SK-MEL-5 (cell line): ENCODE results near the gene SLCO2B1. TPM values are rescaled to one million over a fixed set of nuclear protein-coding genes. Genes with fewer than 3 reads are reported as not detected.

Experiments used
- DNase-seq: peaks from one replicate; pipeline ENCODE4 v3.0.0-alpha.2; 2016; ENCODE audit warnings: low read depth, low spot score
- in situ Hi-C: cut with HindIII; loops from 2 replicates; pipeline ENCODE4 v1.10.0; 2016; ENCODE audit warnings: low sequenced_read_pairs, high pct_unique_total_duplicates, low pct_unique_long_range_greater_than_20kb
- total RNA-seq: library from RNA; depleted of rRNA; stranded (reverse); fragments of >200 nt; shearing (Covaris generic); gene quantifications from 2 replicates; pipeline ENCODE4 v1.2.3, GENCODE V29; 2014

SLCO2B1 gene
- total RNA-seq, 1 experiment from 2014 or later: 0.13 TPM

DNA sequence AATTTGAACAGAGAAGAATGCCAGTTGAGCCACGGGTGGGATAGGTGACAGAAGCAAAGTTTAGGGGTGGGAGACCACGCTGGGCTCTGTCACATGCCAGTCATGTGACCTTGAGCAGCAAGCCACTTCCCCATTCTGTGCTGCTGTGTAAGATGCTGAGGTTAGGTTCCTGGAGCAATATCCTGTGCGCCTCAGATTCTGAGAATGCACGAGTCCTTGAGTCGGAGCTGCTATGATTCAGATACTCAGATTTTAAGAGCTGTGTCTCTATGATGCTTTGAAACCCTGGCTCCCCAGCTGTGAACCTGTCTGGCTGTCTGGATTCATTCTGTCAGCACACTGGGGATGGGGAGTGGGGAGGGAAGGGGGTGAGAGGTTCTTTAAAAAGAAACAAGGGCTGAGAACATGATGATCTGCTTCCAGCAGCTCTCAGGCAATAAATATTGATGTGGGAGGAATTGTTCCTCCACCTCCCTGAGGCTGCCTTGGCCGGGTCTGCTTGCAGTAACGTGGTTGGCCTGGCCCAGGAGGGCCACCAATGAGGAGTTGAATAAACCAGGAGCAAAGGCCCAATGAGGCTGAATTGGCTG, 24.0 kb downstream of the SLCO2B1 start:
- in situ Hi-C loops: no loop called here
- DNase-seq: peak; percentile 18

DNA sequence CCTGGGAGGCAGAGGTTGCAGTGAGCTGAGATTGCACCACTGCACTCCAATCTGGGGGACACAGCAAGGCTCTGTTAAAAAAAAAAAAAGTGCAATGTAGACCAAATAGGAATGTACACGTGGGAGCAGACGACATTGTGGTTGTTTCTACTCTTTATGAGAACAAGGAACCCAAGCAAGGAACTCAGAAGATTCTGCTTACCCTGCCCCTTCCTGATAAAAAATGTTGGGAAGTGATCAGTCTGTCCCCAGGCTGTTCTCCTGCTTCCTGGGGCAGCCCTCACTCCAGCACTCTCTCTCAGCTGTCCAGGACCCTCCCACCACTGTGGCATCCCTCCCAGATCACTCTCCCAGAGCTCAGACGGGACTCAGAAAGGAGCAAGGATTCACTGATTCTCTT, 31.8 kb downstream of the SLCO2B1 start:
- in situ Hi-C loops: no loop called here
- peak; percentile 46 for DNase-seq

DNA sequence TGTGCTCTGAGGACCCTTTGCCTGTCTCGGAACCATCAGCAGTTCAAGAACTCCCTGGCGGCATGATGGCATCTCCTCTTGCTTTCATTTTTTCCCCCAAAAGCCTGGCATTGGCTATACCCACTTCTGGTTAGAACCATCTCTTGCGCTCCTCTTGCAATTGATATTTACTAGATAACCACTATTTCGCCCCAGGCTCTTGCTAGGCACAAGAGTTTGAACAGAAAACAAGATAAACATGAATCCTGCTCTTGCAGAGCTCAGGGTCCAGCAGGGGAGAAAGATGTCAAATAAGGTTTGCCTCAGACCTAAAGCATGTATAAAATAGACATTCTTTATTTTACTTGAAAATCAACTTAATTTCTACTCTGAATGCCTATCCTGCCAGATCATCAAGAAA, 33.1 kb downstream of the SLCO2B1 start:
- no peak for DNase-seq
- in situ Hi-C loops: no loop called here

DNA sequence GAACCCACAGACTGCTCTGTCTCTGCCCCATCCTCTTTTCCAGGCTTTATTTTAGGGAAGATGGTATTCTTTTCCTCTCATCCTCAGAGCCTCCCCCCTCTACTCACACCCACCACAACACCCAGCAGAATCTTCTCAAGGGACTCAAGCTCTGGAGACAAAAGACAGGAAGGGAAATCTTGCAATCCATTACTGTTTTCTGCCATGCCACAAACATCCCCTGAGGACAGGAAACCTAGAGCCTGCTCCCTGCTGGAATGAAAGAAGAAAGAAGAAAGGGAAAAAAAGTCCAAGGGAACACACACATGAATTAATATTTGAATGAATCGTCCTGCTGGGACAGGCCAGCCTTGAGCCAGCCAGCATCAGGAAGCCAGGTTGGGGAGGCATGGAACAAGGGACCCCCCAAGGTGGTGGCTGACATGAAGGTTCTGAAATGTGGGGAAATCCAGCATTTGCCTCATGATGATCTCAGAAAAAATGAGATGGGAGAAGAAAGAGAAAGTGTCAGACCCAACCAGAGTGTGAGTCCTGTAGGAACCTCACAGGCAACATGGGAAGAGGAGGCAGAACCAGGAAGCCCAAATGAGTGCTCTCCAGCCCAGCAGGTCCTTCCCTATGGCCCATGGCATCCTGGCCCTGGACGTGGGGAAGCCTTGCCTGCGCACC, 34.0 kb downstream of the SLCO2B1 start:
- in situ Hi-C loops: no loop called here
- DNase-seq: peak; percentile 77

DNA sequence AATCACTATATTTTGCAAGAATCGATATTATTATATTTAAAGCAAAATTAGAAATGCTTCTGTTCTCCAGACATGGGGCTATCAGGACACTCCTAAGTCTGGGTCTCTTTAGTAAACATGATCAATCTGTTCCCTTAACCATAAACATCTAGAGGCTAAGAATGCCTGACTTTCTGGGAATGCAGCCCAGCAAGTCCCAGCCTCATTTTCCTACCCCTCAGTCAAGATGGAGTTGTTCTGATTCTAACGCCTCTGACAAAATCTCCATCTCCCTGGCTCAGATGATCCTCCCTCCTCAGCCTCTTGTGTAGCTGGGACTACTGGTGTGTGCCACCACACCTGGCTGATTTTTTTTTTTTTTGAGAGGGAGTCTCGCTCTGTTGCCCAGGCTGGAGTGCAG, 35.0 kb downstream of the SLCO2B1 start:
- in situ Hi-C loops: no loop called here
- DNase-seq: no peak

DNA sequence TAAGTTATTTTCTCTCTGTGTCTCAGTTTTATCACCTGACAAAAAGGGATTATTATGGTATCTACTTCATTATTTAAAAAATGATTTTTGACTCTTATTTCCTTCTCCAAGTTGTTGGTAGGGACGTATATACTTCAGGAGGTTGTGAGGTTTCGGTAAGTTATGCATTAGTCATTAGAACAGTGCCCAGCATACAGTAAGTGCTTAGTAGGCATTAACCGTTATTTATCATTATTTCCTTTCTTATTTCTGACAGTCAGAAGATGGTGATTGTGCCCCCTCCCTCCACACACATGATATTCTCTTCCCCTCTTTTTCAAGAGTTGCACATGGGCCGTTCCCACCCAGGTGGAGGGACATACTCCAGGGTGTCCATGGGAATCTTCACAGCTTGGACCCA, 36.1 kb downstream of the SLCO2B1 start:
- in situ Hi-C loops: no loop called here
- no peak for DNase-seq

DNA sequence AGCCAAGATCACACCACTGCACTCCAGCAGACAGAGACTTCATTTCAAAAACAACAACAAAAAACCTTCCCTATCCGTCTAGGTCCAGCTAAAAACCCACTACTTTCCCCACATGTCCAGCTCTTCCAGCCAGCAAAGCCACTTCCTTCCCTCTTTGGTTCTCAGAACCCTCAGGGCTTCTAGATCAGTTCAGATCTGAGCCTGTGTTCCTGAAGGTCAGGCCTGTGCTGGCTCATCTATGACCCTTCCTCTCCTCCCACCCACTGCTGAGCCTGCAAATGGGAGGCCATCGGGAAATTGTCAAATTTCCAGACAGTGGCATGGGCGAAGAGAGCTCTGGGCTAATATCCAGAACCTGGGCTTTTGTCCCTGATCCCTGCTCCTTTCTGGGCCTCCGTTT, 37.8 kb downstream of the SLCO2B1 start:
- in situ Hi-C loops: no loop called here
- DNase-seq: no peak

DNA sequence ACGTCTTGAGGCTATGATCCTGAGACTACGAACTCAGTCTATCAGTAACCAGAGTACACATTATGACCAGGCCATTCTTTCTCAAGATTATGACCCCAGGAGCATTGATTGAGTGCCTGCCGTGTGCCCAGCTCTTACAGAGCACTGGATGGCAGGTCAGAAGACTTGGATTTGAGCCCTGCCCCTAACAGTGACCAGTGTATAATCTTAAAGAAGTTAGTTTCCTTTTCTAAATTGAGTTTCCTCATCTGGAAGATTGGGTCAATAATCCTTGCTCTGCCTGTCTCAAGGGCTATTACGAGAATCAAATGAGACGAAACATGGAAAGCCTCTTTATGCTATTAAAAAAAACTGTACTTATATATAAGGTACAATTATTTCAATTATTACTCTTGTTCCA, 38.2 kb downstream of the SLCO2B1 start:
- in situ Hi-C loops: no loop called here
- no peak for DNase-seq

DNA sequence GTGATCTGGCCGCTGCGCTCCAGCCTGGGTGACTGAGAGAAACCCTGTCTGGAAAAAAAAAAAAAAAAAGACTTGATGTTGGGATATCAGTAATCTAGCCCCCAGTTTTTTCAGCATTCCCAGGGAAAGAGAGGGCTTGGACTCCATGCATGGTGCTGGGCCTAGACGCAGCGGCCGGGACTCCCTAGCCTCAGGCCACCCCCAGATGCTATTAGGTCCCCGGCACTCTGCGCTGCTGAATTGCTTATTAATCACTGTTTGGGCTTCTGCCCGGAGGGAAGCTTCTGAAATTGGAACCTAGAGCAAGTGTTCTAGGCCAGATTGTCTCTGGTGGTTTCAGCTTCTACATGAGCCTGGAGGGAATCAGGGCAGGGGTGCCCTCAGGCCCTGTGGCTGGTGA, 39.0 kb downstream of the SLCO2B1 start:
- in situ Hi-C loops: no loop called here
- no peak for DNase-seq

DNA sequence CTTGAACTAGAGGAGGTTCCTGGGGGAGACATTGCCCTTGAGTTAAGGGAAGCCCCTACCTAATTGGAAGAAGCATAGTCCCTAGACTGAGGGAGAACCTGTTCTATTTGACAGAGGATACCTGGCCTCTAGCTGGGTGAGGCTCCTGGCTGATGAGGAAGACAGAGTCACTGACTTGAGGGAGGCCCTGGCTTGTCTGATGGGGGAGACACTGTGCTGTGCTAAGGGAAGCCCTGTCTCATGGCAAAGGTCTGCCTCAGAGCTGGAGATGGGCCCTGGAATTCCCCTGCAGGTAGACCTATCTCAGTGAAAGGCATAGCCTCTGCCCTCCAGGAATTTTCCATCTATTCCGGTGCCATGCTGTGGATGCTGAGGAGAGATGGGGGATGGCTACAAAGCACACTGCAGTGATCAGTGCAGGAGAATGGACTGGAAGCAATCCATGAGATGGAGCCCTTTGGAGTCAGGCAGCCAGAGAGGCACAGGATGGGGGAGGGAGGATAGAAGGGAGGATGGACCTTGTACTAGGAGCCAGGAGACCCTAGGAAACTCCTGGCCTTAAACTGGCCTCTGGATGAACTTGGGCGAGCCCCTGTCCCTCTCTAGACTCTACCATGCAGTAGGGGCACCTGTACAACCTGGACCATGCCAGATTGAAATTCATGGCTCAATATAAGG, 39.9 kb downstream of the SLCO2B1 start:
- DNase-seq: no peak
- in situ Hi-C loops: no loop called here

DNA sequence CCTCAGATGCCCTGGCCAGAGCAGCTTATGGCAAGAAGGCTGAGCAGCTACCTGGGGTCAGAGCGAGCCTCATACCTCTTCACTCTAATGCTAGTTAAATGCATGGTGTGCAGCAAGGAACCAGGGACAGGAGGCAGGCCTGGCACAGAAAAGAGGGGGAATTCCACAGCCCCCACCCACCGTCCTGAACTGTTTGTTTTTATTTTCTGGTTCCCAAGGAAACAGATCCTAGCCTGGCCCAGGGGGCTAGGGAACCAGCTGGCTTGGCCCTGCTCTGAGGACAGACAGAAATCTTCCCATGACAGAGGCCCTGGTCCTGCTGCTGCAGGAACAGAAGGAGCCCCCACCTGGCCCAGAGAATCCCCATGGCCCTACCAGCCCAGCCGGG, 40.4 kb downstream of the SLCO2B1 start:
- DNase-seq: no peak
- in situ Hi-C loops: no loop called here

DNA sequence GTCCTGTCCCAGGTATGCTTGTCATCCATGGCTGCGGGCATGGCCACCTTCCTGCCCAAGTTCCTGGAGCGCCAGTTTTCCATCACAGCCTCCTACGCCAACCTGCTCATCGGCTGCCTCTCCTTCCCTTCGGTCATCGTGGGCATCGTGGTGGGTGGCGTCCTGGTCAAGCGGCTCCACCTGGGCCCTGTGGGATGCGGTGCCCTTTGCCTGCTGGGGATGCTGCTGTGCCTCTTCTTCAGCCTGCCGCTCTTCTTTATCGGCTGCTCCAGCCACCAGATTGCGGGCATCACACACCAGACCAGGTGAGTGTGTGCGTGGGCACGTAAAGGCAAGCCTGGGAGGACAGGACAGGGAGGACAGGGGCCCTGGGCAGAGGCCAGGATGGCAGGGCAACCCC, 42.4 kb downstream of the SLCO2B1 start:
- no peak for DNase-seq
- in situ Hi-C loops: no loop called here

DNA sequence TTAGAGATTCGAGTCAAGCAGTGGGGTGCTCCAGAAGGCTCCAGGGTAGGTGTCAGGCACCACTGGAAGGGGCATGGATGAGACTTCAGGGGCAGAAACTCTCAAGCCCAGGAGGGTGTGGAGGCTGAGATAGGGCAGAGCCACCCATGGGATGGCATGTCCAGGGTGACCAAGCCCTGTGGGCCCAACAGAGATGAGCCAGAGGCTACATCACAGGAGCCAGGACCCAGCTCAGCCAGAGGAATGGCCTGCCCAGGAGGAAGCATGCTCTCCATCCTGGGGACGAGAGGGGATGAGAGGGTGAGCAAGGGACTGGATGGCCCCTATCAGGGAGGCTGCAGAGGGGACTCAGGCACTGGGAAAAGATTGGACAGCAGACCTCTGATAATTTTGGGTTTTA, 42.8 kb downstream of the SLCO2B1 start:
- in situ Hi-C loops: no loop called here
- no peak for DNase-seq

DNA sequence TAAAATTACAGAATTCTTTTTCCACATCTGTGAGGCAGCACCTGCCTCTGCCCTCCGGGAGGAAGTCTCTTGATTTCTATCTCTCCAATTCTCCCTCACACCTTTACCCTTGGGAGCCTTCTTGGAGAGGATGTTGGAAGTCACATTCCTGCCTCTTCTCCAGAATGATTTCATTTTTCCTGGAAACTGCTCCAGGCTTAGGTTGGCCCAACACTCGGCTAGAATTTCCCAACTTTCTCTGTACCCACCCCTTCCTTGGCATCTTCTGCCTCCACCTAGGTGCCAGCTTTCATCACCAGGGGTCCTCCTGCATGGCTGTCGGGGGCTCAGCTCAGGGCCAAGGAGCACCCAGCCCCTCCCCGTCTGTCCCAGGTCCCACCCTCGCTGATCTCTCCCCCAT, 43.2 kb downstream of the SLCO2B1 start:
- in situ Hi-C loops: no loop called here
- no peak for DNase-seq

DNA sequence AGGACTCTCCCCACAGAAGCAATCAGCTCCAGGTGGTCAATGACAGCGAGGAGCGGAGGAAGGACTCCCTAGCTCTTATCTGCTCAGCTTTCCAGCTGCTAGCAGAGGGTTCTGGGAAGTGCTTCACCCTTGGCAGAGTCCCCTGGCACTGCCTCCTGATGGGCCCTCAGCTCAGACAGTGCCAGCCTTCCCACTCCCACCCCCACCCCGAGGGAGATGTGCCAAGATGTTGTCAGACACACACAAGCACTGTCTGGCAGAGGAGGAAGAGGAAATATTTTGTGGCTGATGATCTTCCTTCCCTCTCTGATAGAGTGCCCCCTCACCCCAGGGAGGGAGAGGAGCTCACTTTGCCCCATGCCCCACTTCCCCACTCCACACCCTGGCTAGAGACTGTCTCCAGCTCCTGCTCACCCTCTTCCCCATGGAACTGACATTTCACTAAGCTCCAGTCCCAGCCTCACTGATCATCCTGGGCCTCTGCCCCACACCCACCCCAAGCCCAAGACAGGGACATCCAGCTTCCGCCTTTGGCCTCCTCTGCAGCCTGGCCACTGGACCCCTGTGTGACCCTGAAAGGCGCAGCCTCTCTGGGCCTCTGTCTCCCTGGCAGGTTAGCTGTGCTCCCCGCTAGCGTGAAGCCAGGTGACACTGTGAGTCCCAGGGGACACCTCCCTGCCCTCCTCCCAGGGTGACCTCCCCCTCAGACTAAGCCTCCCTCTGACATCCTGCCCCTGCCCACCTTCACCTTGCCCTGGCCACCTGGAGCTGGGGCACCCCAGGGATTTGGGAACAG, 44.5 kb downstream of the SLCO2B1 start:
- no peak for DNase-seq
- in situ Hi-C loops: no loop called here

DNA sequence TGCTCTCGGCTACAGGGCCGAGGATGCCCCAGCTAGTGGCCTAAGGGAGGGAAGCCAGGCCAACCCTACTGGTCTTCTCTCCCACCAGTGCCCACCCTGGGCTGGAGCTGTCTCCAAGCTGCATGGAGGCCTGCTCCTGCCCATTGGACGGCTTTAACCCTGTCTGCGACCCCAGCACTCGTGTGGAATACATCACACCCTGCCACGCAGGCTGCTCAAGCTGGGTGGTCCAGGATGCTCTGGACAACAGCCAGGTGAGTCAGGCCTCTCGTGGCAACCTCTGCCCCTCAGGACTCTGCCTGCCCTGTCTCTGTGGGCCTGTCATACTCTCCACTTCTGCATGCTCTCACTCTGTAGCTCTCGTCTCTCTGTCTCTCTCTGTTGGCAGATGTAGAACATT, 45.5 kb downstream of the SLCO2B1 start:
- no peak for DNase-seq

DNA sequence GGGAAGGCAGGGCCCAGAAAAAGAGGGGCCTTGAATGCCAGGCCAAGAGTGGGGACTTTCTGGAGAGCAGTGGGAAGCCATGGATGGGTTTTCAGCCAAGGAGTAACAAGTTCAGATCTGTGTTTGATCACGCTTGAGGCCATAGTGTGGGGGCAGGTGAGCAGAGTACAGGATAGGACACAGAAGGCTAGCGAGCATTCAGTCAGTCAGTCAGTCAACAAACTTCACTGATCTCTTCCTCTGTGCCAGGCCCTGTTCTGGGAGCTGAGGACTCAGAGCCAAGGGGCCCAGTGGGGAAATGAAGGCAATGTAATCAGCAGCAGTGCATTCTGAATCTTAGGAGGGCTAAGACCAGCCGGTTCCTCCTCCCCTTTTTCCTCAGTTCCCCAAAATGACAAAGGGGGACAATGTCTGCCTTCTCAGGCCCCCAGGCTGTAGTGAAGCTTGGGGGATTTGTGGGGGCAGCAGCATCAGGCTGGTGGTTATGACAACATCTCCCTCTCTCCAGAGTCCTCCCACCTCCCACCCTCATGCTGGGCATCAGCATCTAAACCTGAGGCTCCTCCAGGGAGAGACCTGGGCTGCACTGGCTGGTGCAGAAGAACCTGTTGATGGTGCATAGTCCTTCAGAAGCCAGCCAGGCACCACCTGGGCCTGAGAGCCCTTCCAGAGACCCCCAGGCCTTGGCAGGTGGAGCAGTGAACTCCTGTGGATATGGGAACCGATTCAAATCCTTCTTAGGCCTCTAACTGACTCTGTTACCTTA, 46.8 kb downstream of the SLCO2B1 start:
- DNase-seq: no peak
- in situ Hi-C loops: no loop called here

More for the DNA sequence above, 45.5 kb downstream of the SLCO2B1 start:
- in situ Hi-C loops: no loop called here
